ENCODE results near the gene RREB1. TPM values are rescaled to one million over a fixed set of nuclear protein-coding genes. Genes with fewer than 3 reads are reported as not detected.

Gene RREB1
- total RNA-seq, 1 experiment from 2014 or later = 35.8 TPM

- no peaks in the 10 kb centered on the region for H3K9me3 ChIP-seq (ENCODE audit: control insufficient read depth, low read depth, low read length)
- DNase-seq = no peak
- no peak overlapping the region for H2BK5ac ChIP-seq (ENCODE audit: insufficient read length, low read length)
- Mint-ChIP-seq H3K4me3 (no peak overlapping the region), H3K27me3 (ENCODE audit: low read depth) (no peaks in the 10 kb centered on the region), H3K27ac (no peak overlapping the region), H3K4me1 (no peaks in the 10 kb centered on the region), H3K9me3 (no peaks in the 10 kb centered on the region), H3K36me3 (ENCODE audit: insufficient read depth in 1 of 3, low read depth in 3 of 3) (peaks cover 20 to 70% (median 68%) of the 10 kb centered on the region in 3 experiments; a peak in 6 of 7 replicates)
- no peak overlapping the region for H3K18ac ChIP-seq (ENCODE audit: insufficient read length, low read depth, low read length)
- H3K79me2 ChIP-seq (ENCODE audit: insufficient read depth, low read length) = no peaks in the 10 kb centered on the region
- no peak overlapping the region for H3K23ac ChIP-seq (ENCODE audit: insufficient read length, low read depth, low read length)
- H4K5ac ChIP-seq (ENCODE audit: insufficient read length, low read depth, low read length) = no peak overlapping the region
- no peak overlapping the region for H2AK5ac ChIP-seq (ENCODE audit: insufficient read length, low read length)
- H2BK120ac ChIP-seq (ENCODE audit: low read depth, low read length, poor library complexity, severe bottlenecking) = no peak overlapping the region
- H2BK15ac ChIP-seq (ENCODE audit: low read depth, low read length) = no peak overlapping the region
- H4K20me1 ChIP-seq (ENCODE audit: control insufficient read depth, insufficient read depth, insufficient read length) = no peaks in the 10 kb centered on the region
- H3K14ac ChIP-seq (ENCODE audit: insufficient read depth, low read length) = no peak overlapping the region
- WGBS (ENCODE audit: extremely low coverage, insufficient read length, low lambda C conversion rate) = no CpG with 5 or more reads among the region's 3 CpGs
- no peak overlapping the region for H3K56ac ChIP-seq (ENCODE audit: insufficient read length, low read depth, low read length)
- no peak overlapping the region for H3K9ac ChIP-seq (ENCODE audit: extremely low read depth, insufficient read length, low read length)
- H3K27me3 ChIP-seq (ENCODE audit: insufficient read depth, low read length) = no peaks in the 10 kb centered on the region
- H4K8ac ChIP-seq (replicated peaks; ENCODE audit: insufficient read length, low read depth, low read length) = no peak overlapping the region
- H3K4ac ChIP-seq (ENCODE audit: low read depth, low read length) = no peak overlapping the region
- H2BK20ac ChIP-seq (ENCODE audit: low read depth, low read length, poor library complexity, severe bottlenecking) = no peak overlapping the region
- TF ChIP-seq CTCF (conservative IDR thresholded peaks at IDR 0.05) = no peak
- H3K23me2 ChIP-seq (ENCODE audit: insufficient read length, low read depth, low read length, poor library complexity, severe bottlenecking) = no peaks in the 10 kb centered on the region
- no peak overlapping the region for H2AFZ ChIP-seq (ENCODE audit: low read length)
- no peak overlapping the region for H4K91ac ChIP-seq (ENCODE audit: insufficient read length, low read depth, low read length)
- H3K79me1 ChIP-seq (ENCODE audit: insufficient read depth, low read depth, low read length, poor library complexity, severe bottlenecking) = no peaks in the 10 kb centered on the region
- no peak overlapping the region for H3K27ac ChIP-seq (ENCODE audit: insufficient read length, low read depth, low read length)
- no peak overlapping the region for H2BK12ac ChIP-seq (ENCODE audit: insufficient read length, low read depth, low read length)
- no peak overlapping the region for H3T11ph ChIP-seq (ENCODE audit: low read length)
- no peaks in the 10 kb centered on the region for H3K4me1 ChIP-seq (ENCODE audit: insufficient read depth, low read length)
- no peak overlapping the region for H3K4me2 ChIP-seq (ENCODE audit: insufficient read depth, insufficient read length, low read length)
These were observed 188.2 kb downstream of the RREB1 start for GRCh38 chr6:7295916-7296315.

Data from H9 (cell line).